MM.1S (cell line): Measurements from ENCODE around the gene CTDSP2.
A peak's percentile ranks its signal among the peaks of the same experiment; 100 is the strongest.

ENCODE experiments used
- DNase-seq: peaks from one replicate; pipeline ENCODE4 v3.0.0-alpha.2; 2015
- H2AFZ ChIP-seq: fragments of 300-600 bp; sonication (generic); 2 replicates; pipeline ENCODE4 v1.6.0; 2016; ENCODE audit warnings: antibody characterized with exemption, low read length
- H3F3A ChIP-seq: fragments of 300-600 bp; sonication (generic); 2 replicates; pipeline ENCODE4 v1.6.1; 2016; ENCODE audit warnings: mild to moderate bottlenecking, antibody characterized with exemption, low read length, moderate library complexity, mixed read lengths; ENCODE audit not compliant: insufficient read depth
- H3K27ac ChIP-seq: fragments of 300-600 bp; sonication (generic); 2 replicates; pipeline ENCODE4 v1.5.1; 2016; ENCODE audit warnings: mild to moderate bottlenecking, low read length
- H3K27me3 ChIP-seq: fragments of 300-600 bp; sonication (generic); replicated peaks from 2 replicates; pipeline ENCODE4 v1.6.0; 2016; ENCODE audit warnings: low read length; ENCODE audit not compliant: insufficient read depth
- H3K36me3 ChIP-seq: fragments of 300-600 bp; sonication (generic); replicated peaks from 2 replicates; pipeline ENCODE4 v1.6.1; 2016; ENCODE audit warnings: mild to moderate bottlenecking, low read length, mixed read lengths; ENCODE audit not compliant: insufficient read depth
- H3K4me1 ChIP-seq: fragments of 300-600 bp; sonication (generic); 2 replicates; pipeline ENCODE4 v1.6.1; 2016; ENCODE audit warnings: low read length, mixed read lengths
- H3K4me2 ChIP-seq: fragments of 300-600 bp; sonication (generic); 2 replicates; pipeline ENCODE4 v1.6.0; 2016; ENCODE audit warnings: low read depth, low read length
- H3K4me3 ChIP-seq: fragments of 300-600 bp; sonication (generic); 2 replicates; pipeline ENCODE4 v1.5.1; 2016; ENCODE audit warnings: low read length, mixed read lengths
- H3K79me2 ChIP-seq: fragments of 300-600 bp; sonication (generic); 2 replicates; pipeline ENCODE4 v1.6.1; 2016; ENCODE audit warnings: mixed run types, low read length, mixed read lengths
- H3K9ac ChIP-seq: fragments of 300-600 bp; sonication (generic); 2 replicates; pipeline ENCODE4 v1.6.1; 2016; ENCODE audit warnings: low read length, mixed read lengths
- H3K9me2 ChIP-seq: fragments of 300-600 bp; sonication (generic); replicated peaks from 2 replicates; pipeline ENCODE4 v1.6.1; 2016; ENCODE audit warnings: mild to moderate bottlenecking, low read length, mixed read lengths; ENCODE audit not compliant: insufficient read depth
- H3K9me3 ChIP-seq: fragments of 300-600 bp; sonication (generic); replicated peaks from 2 replicates; pipeline ENCODE4 v1.6.1; 2016; ENCODE audit warnings: mild to moderate bottlenecking, low read length, mixed read lengths; ENCODE audit not compliant: insufficient read depth
- H4K20me1 ChIP-seq: fragments of 300-600 bp; sonication (generic); 2 replicates; pipeline ENCODE4 v1.6.1; 2016; ENCODE audit warnings: mild to moderate bottlenecking, low read length, moderate library complexity, mixed read lengths; ENCODE audit not compliant: insufficient read depth
- CTCF ChIP-seq: fragments of 300-600 bp; sonication (generic); IDR thresholded peaks from 2 replicates; pipeline ENCODE4 v1.5.1; 2016; ENCODE audit warnings: antibody characterized with exemption, low read length, mixed read lengths
- EZH2 ChIP-seq: fragments of 300-600 bp; sonication (generic); optimal IDR thresholded peaks from 2 replicates; pipeline ENCODE3; 2017; ENCODE audit warnings: low read depth, mild to moderate bottlenecking, antibody characterized with exemption, low read length, mixed read lengths
- EZH2phosphoT487 ChIP-seq: fragments of 300-600 bp; sonication (generic); IDR thresholded peaks from 2 replicates; pipeline ENCODE4 v1.6.1; 2018; ENCODE audit warnings: antibody characterized with exemption, low read length

CTDSP2 gene

GRCh38 chr12:57782608-57783465 lies 63.7 kb downstream of the CTDSP2 start, which contains the start of gene TSFM:
TSFM (plus strand) TSS chr12:57782787; CDS start chr12:57782802, 15 bp downstream.
- Histone ChIP-seq H3K27me3 (no peaks in the 10 kb centered on the region), H3K36me3 (0 out of 2 replicates have a peak, but pooled peaks cover 8% of the 10 kb centered on the region), H4K20me1 (no peaks in the 10 kb centered on the region), H3K4me2 (peak within 1 kb of the TSS; percentile 91), H3F3A (0 out of 2 replicates have a peak, but pooled peaks cover 3% of the 10 kb centered on the region), H3K27ac (peak within 1 kb of the TSS; percentile 42; the same call in 1 of the 2 replicates), H3K79me2 (peaks cover 38% of the 10 kb centered on the region), H3K9me2 (no peaks in the 10 kb centered on the region), H3K9me3 (no peaks in the 10 kb centered on the region), H3K4me3 (peak within 1 kb of the TSS; percentile 100), H3K9ac (peak within 1 kb of the TSS; percentile 95), H3K4me1 (peaks cover 12% of the 10 kb centered on the region), H2AFZ (peak within 1 kb of the TSS; percentile 98)
- DNase-seq = peak; percentile 96
- TF ChIP-seq EZH2phosphoT487 (no peak), CTCF (peak; percentile 91)

GRCh38 chr12:57782243-57782607 lies 64.3 kb downstream of the CTDSP2 start:
- Histone ChIP-seq H3K27me3 (no peaks in the 10 kb centered on the region), H3K79me2 (peaks cover 38% of the 10 kb centered on the region), H3K9me2 (no peaks in the 10 kb centered on the region), H3K9ac (peak overlapping the region; percentile 95; the same call in 1 of the 2 replicates), H3K36me3 (0 out of 2 replicates have a peak, but pooled peaks cover 8% of the 10 kb centered on the region), H3F3A (0 out of 2 replicates have a peak, but pooled peaks cover 3% of the 10 kb centered on the region), H2AFZ (peak overlapping the region; percentile 50), H3K4me2 (peak overlapping the region; percentile 42), H3K27ac (no peak overlapping the region), H3K9me3 (no peaks in the 10 kb centered on the region), H4K20me1 (no peaks in the 10 kb centered on the region), H3K4me1 (peaks cover 12% of the 10 kb centered on the region), H3K4me3 (peak overlapping the region; percentile 100)
- TF ChIP-seq EZH2 = no peak
- TF ChIP-seq CTCF = no peak
- TF ChIP-seq EZH2phosphoT487 = no peak
- no peak for DNase-seq

- Histone ChIP-seq H3K27ac (0 out of 2 replicates have a peak overlapping the region, but pooled peaks have one; percentile 5), H3K27me3 (no peaks in the 10 kb centered on the region), H3K36me3 (0 out of 2 replicates have a peak, but pooled peaks cover 8% of the 10 kb centered on the region), H3K4me3 (peak overlapping the region; percentile 100; the same call in 1 of the 2 replicates), H3K4me2 (peak overlapping the region; percentile 42; the same call in 1 of the 2 replicates), H3F3A (0 out of 2 replicates have a peak, but pooled peaks cover 3% of the 10 kb centered on the region), H4K20me1 (no peaks in the 10 kb centered on the region), H3K9ac (peak overlapping the region; percentile 95; the same call in 1 of the 2 replicates), H2AFZ (peak overlapping the region; percentile 50), H3K4me1 (peaks cover 12% of the 10 kb centered on the region), H3K79me2 (peaks cover 38% of the 10 kb centered on the region), H3K9me3 (no peaks in the 10 kb centered on the region), H3K9me2 (no peaks in the 10 kb centered on the region)
- TF ChIP-seq CTCF (no peak), EZH2phosphoT487 (no peak), EZH2 (no peak)
- DNase-seq = no peak
Measured at GRCh38 chr12:57781801-57782200, 64.7 kb downstream of the CTDSP2 start.
